ENCODE measurements around the gene CGNL1. TPM values are rescaled to one million over a fixed set of nuclear protein-coding genes. Genes with fewer than 3 reads are reported as not detected.

Gene CGNL1
- total RNA-seq, 2 donors from 2014 or later = 16.4 to 29.8 TPM

DNA sequence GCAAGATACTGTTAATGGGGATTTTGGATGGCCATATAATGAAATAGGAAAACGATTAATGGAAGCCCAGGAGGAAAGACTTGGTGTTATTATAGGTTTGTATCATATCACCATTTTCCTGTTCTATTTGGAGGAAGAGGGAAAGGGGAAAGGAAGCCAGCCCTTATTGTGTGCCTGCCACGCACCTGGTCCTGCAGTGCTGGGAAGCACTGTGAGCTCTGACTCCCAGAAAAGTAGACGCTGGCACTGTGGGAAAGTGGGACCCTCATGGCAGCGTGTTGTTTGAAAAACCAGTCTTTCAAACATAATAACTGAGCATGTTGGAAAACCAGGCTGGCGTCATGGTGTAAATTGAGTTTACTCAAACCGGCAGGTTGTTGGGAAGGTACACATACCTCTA is 22.0 kb downstream of the CGNL1 start:
- no peaks in the 10 kb centered on the region for H3K36me3 ChIP-seq
- no peak for DNase-seq (ENCODE audit: low spot score)

DNA sequence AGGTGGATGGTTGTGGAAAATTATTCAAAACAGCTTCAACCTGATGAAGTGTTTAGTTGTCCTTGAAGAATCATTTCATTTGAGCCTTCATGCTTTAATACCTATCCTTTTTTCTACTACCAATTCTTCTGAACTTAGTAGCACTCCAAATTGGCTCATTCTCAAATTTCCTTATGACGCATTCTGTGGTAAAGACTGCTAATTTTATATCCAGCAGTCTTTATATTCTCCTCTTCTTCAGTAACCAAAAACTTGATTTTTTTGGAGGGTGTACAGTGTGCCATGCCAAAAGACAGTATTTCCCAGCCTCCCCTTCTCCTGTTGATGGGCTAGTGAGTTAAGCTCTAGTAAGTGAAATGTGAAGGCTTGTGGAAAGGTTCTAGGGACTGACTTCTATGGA is 25.2 kb downstream of the CGNL1 start:
- Histone ChIP-seq H3K4me1 (peaks cover 0 to 9% of the 10 kb centered on the region in 2 donors), H3K27ac (no peak overlapping the region), H3K4me3 (no peak overlapping the region), H3K36me3 (no peaks in the 10 kb centered on the region), H3K27me3 (no peaks in the 10 kb centered on the region), H3K9me3 (no peaks in the 10 kb centered on the region)
- no peak for DNase-seq (ENCODE audit: low spot score)
- TF ChIP-seq, protein P1, sequence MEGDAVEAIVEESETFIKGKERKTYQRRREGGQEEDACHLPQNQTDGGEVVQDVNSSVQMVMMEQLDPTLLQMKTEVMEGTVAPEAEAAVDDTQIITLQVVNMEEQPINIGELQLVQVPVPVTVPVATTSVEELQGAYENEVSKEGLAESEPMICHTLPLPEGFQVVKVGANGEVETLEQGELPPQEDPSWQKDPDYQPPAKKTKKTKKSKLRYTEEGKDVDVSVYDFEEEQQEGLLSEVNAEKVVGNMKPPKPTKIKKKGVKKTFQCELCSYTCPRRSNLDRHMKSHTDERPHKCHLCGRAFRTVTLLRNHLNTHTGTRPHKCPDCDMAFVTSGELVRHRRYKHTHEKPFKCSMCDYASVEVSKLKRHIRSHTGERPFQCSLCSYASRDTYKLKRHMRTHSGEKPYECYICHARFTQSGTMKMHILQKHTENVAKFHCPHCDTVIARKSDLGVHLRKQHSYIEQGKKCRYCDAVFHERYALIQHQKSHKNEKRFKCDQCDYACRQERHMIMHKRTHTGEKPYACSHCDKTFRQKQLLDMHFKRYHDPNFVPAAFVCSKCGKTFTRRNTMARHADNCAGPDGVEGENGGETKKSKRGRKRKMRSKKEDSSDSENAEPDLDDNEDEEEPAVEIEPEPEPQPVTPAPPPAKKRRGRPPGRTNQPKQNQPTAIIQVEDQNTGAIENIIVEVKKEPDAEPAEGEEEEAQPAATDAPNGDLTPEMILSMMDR (IDR thresholded peaks at IDR 0.05) = no peak

More for the DNA sequence above, 22.0 kb downstream of the CGNL1 start:
- Histone ChIP-seq H3K27ac (no peak overlapping the region), H3K27me3 (no peaks in the 10 kb centered on the region), H3K4me3 (no peak overlapping the region), H3K9me3 (no peaks in the 10 kb centered on the region), H3K4me1 (no peaks in the 10 kb centered on the region)
- TF ChIP-seq, protein P1 (IDR thresholded peaks at IDR 0.05) = no peak

DNA sequence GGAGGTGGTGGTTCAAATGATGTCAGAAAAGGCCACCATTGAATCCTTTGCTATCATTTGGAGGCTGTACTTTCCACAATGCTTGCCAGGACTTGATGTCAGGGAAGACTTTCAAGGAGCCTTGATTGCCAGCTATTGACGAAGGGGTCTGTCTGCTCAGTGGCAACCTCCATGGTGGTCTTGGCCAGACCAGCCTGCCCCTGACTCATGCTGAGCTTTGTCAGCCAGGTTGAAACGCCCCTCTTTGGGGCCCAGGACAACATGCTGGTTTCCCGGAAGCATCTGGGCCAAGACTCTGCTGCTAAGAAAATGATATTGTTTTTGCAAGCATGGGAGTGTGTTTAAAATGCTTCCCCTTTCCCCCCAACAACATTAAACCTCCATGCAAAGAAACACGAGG is 26.7 kb downstream of the CGNL1 start:
- Histone ChIP-seq H3K4me3 (no peak overlapping the region), H3K27me3 (no peaks in the 10 kb centered on the region), H3K36me3 (no peaks in the 10 kb centered on the region), H3K27ac (peak overlapping the region; percentile 54 to 64), H3K4me1 (peaks cover 0 to 9% of the 10 kb centered on the region in 2 donors), H3K9me3 (no peaks in the 10 kb centered on the region)
- TF ChIP-seq, protein P1 (IDR thresholded peaks at IDR 0.05) = no peak
- no peak for DNase-seq (ENCODE audit: low spot score)

DNA sequence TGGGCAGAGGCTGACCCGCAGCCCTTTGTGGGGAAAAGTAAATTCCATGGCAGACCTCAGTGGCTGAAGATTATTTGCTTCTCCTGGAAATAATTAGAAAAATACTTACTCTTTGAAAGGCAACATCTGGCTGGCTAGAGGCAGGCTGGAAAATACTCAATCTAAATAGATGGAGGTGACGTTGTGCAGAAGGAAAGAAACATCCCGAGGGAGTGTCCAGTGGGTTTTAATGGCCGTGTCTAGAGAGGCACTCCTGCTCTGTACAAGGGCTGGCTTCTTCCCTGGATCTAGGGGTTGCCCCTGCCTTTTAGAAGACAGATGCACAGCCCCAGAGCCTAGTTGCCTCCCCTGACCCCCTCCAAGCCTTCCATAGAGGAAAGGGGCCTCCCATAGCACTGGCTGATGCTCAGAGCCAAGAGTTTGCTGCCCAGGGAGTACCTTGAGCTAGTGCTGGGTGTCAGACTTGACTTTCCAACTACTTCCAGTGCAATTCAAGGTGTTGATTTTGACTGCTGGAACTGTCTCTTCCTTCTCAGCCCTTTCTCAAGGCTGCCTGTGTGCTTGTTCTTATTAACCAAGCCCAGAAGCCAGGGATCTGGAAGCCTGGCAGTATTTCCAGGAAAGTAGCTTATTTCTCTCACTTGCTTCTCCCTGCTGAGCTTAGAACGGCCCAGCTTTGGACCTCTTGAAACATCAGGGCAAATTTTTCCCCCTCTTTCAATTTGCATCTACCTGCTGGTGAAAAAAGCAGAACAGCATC is 27.4 kb downstream of the CGNL1 start:
- Histone ChIP-seq H3K27me3 (no peaks in the 10 kb centered on the region), H3K4me1 (peaks cover 0 to 9% of the 10 kb centered on the region in 2 donors), H3K27ac (peak overlapping the region; percentile 54 to 64), H3K9me3 (no peaks in the 10 kb centered on the region), H3K36me3 (no peaks in the 10 kb centered on the region), H3K4me3 (no peak overlapping the region)
- no peak for DNase-seq (ENCODE audit: low spot score)
- TF ChIP-seq, protein P1 (IDR thresholded peaks at IDR 0.05) = no peak

DNA sequence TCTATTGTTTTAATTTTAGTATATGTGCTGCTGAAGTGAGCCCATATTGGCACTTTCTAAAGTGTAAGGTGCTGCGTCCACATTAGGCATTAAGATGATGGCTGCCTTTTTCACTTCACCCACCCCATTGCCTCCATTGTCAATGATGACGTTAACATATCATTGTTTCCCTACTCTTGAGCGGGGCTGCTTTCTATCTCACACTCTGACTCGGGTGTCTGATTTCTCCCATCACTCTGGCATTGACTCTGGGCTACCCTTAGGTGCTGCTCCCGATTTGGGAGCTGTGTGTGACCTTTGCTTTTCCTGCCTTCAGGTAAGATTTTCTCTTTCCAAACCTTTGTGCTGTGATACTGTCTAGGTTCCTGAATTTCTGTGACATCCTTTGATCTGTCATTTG is 28.8 kb downstream of the CGNL1 start:
- no peak for DNase-seq (ENCODE audit: low spot score)
- no peaks in the 10 kb centered on the region for H3K27me3 ChIP-seq
- TF ChIP-seq, protein P1 (IDR thresholded peaks at IDR 0.05) = no peak
- H3K9me3 ChIP-seq = no peaks in the 10 kb centered on the region
- no peak overlapping the region for H3K27ac ChIP-seq
- H3K36me3 ChIP-seq = no peaks in the 10 kb centered on the region
- H3K4me1 ChIP-seq = peaks cover 0 to 9% of the 10 kb centered on the region in 2 donors
- no peak overlapping the region for H3K4me3 ChIP-seq
